ENCODE results near the gene UTF1. TPM values are rescaled to one million over a fixed set of nuclear protein-coding genes. Genes with fewer than 3 reads are reported as not detected.

UTF1 gene
- total RNA-seq, 4 donors from 2014 or later: not detected

DNA sequence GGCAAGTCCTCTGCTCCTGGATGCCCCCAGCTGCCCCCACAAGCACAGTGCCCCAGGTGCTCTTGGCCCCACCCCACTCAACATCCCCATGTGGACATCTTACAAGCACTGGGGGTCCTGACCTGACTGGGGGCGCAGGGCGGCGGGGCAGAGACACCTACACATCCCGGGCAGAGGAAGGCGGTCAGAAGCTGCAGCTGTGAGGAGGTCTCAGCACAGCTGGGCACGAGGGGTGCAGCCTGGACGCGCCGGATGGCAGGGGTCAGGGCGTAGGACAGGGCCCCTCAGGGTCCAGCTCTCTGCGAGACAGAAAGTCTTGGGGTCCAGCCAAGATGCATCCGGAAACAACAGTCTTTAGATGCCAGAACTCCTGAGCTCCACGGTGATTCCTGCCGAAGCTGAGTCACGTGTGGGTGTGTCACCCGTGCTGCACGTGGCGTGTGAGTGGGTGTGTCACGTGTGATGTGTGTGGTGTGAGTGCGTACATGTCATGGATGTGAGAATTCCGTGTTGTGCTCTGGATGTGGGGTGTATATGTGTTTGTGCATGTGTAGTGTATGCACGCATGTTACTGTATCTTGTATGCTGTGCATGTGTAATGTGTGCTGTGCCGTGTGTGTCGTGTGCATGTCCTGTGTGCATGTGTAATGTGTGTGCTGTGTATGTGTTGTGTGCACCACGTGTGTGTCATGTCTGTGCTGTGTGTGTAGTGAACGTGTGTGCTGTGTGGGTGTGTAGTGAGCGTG, 12.8 kb downstream of the UTF1 start:
- no peak for DNase-seq
- no peaks in the 10 kb centered on the region for H3K9me3 ChIP-seq
- no peak overlapping the region for H3K4me3 ChIP-seq (replicated peaks in 1 of 3)
- peaks cover under 1% of the 10 kb centered on the region for H3K27me3 ChIP-seq
- peaks cover 8 to 14% of the 10 kb centered on the region in 2 donors for H3K4me1 ChIP-seq
- H3K27ac ChIP-seq: no peak overlapping the region
- WGBS, 2 donors: 85 to 91% methylated on average over 14 to 27 of the region's 27 CpGs
- H3K36me3 ChIP-seq: no peaks in the 10 kb centered on the region
- intact Hi-C loops (cut with DNase I): no loop called here
- TF ChIP-seq, protein P1, sequence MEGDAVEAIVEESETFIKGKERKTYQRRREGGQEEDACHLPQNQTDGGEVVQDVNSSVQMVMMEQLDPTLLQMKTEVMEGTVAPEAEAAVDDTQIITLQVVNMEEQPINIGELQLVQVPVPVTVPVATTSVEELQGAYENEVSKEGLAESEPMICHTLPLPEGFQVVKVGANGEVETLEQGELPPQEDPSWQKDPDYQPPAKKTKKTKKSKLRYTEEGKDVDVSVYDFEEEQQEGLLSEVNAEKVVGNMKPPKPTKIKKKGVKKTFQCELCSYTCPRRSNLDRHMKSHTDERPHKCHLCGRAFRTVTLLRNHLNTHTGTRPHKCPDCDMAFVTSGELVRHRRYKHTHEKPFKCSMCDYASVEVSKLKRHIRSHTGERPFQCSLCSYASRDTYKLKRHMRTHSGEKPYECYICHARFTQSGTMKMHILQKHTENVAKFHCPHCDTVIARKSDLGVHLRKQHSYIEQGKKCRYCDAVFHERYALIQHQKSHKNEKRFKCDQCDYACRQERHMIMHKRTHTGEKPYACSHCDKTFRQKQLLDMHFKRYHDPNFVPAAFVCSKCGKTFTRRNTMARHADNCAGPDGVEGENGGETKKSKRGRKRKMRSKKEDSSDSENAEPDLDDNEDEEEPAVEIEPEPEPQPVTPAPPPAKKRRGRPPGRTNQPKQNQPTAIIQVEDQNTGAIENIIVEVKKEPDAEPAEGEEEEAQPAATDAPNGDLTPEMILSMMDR (IDR thresholded peaks at IDR 0.05): no peak
- TF ChIP-seq POLR2A (IDR thresholded peaks at IDR 0.05): no peak

DNA sequence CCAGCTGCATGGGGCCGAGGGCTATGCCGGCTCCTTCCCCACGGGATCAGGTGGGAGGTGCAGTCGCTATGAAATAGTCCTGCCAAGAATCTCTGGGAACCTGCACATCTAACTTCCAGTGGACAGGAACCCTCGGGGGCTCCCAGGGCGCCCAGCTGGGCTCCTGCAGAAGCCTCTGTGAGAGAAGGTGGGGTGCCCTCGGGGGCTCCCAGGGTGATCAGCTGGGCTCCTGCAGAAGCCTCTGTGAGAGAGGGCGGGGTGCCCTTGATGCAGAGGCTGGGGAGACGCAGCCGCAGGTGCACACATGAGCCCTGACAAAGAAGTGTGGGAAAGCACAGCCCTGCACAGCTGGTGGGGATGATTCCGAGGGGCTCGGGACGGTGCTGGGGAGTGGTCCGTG, 13.6 kb downstream of the UTF1 start:
- no peaks in the 10 kb centered on the region for H3K9me3 ChIP-seq

DNA sequence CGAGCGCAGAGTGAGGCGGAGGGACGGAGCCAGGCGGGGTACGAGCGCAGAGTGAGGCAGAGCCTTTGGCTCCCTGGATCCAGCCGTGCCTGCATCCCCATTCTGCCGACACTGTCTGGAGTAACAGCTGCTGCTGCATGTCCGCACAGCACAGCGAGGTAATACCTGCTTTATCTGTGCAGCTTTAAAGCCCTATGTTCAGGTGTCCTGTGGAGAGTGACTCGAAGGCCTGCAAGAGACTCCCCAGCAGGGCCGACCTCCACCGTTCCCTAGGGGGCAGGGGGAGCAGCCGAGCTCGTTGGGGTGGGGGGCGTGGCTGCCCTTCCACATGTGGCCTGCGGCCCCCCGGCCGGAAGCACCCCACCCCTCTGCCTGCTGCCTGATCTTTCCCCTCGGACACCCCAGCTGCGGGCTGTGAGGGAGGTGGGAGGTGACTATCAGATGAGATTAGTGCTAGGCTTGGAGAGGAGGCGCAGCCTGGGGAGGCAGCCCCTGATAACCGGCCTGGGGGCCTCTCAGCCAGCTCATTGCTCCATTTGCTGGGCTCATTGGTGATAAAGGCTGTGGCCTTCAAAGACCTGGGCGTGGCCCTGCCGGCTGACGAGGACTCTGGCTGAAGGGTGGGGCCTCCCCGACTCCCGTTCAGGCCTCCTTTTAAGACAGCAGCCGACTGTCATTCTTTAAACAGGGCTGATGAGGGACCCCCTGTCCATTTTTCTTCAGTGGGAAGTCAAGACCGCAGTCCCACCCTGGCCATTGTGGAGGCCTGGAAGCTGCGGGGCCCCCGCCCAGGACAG, 15.6 kb downstream of the UTF1 start:
- WGBS, 2 donors: 73 to 84% methylated on average over 11 to 29 of the region's 33 CpGs
- Histone ChIP-seq H3K27ac (no peak overlapping the region), H3K4me3 (replicated peaks in 1 of 3) (no peak overlapping the region)

More for the DNA sequence above, 13.6 kb downstream of the UTF1 start:
- WGBS, 2 donors: 74 to 88% methylated on average over 10 to 14 of the region's 14 CpGs
- intact Hi-C loops (cut with DNase I): no loop called here
- TF ChIP-seq, protein P1 (IDR thresholded peaks at IDR 0.05): no peak
- no peak for TF ChIP-seq POLR2A (IDR thresholded peaks at IDR 0.05)
- H3K4me1 ChIP-seq: peaks cover 8 to 12% of the 10 kb centered on the region in 2 donors
- no peak overlapping the region for H3K27ac ChIP-seq
- no peak for DNase-seq
- no peaks in the 10 kb centered on the region for H3K36me3 ChIP-seq
- H3K27me3 ChIP-seq: no peaks in the 10 kb centered on the region
- H3K4me3 ChIP-seq (replicated peaks in 1 of 3): no peak overlapping the region

DNA sequence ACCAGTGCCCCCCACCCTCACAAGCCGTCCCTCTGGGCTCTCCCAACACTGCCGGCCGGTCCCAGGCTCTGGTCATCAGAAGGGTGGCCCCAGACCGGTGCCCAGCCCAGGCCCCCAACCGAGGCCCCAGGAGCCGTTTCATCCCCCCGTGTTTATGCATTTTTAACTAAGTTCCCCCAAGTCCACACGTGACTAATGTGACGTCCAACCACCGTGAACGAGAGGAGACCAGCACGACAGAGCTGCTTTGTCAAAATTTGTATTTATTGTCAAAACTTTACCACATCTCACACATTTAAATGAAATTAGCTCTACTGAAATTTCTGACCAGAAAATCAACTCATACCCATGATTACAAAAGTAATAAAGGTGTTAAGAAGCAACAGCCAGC, 16.2 kb downstream of the UTF1 start:
- TF ChIP-seq POLR2A (IDR thresholded peaks at IDR 0.05): no peak
- TF ChIP-seq, protein P1 (IDR thresholded peaks at IDR 0.05): no peak
- no peak for DNase-seq
- H3K27me3 ChIP-seq: no peaks in the 10 kb centered on the region
- no peaks in the 10 kb centered on the region for H3K36me3 ChIP-seq
- intact Hi-C loops (cut with DNase I): no loop called here
- H3K4me3 ChIP-seq (replicated peaks in 1 of 3): no peak overlapping the region
- H3K4me1 ChIP-seq: peaks cover 3 to 4% of the 10 kb centered on the region in 2 donors
- H3K27ac ChIP-seq: no peak overlapping the region
- H3K9me3 ChIP-seq: no peaks in the 10 kb centered on the region
- WGBS, 2 donors: 75 to 85% methylated on average over 12 of the region's 12 CpGs

More for the DNA sequence above, 15.6 kb downstream of the UTF1 start:
- intact Hi-C loops (cut with DNase I): no loop called here
- DNase-seq: no peak
- Histone ChIP-seq H3K9me3 (no peaks in the 10 kb centered on the region), H3K27me3 (no peaks in the 10 kb centered on the region), H3K4me1 (peaks cover 8 to 10% of the 10 kb centered on the region in 2 donors), H3K36me3 (no peaks in the 10 kb centered on the region)
- TF ChIP-seq, protein P1 (IDR thresholded peaks at IDR 0.05): no peak
- TF ChIP-seq POLR2A (IDR thresholded peaks at IDR 0.05): no peak
